Skin of body (tissue), 2 donors: ENCODE results near the gene ZNF175. TPM values are rescaled to one million over a fixed set of nuclear protein-coding genes. Genes with fewer than 3 reads are reported as not detected.

Experiments
- DNase-seq: peaks from one replicate; lab custom pipeline; 2025; lab: John Stamatoyannopoulos, UW
- total RNA-seq: library from RNA; depleted of rRNA; stranded (reverse); fragments of >200 nt; gene quantifications from one replicate; pipeline ENCODE4 v1.2.3, GENCODE V29; 2014

Gene ZNF175
- 4.8 TPM for total RNA-seq

GRCh38 chr19:51570962-51571575 lies at the start of gene ZNF175:
TSS of gene ZNF175 (plus strand) at chr19:51571283. CDS start at chr19:51573330, 2,047 bp downstream.
- DNase-seq, result peak; percentile 98

- no peak for DNase-seq
Measured at GRCh38 chr19:51521357-51521756, 49.7 kb upstream of the ZNF175 start.

GRCh38 chr19:51521781-51522180 lies 49.3 kb upstream of the ZNF175 start:
- no peak for DNase-seq

- no peak for DNase-seq
Measured at GRCh38 chr19:51524666-51525264, 46.3 kb upstream of the ZNF175 start.

GRCh38 chr19:51525651-51526050 lies 45.4 kb upstream of the ZNF175 start:
- DNase-seq, result no peak

- no peak for DNase-seq
Measured at GRCh38 chr19:51529301-51529700, 41.8 kb upstream of the ZNF175 start.

GRCh38 chr19:51530616-51531015 lies 40.5 kb upstream of the ZNF175 start:
- DNase-seq, result no peak

GRCh38 chr19:51531349-51532315 lies 39.5 kb upstream of the ZNF175 start, which contains the start of gene SIGLEC6:
TSS of gene SIGLEC6 (minus strand) at chr19:51531670. CDS start at chr19:51531648, 22 bp downstream.
- no peak for DNase-seq

GRCh38 chr19:51535535-51535934 lies 35.5 kb upstream of the ZNF175 start:
- no peak for DNase-seq

GRCh38 chr19:51539821-51540366 lies 31.2 kb upstream of the ZNF175 start:
- no peak for DNase-seq

- no peak for DNase-seq
Measured at GRCh38 chr19:51541458-51542357, 29.4 kb upstream of the ZNF175 start.

- DNase-seq, result no peak
Measured at GRCh38 chr19:51542699-51543098, 28.4 kb upstream of the ZNF175 start.

- no peak for DNase-seq
Measured at GRCh38 chr19:51544038-51544437, 27.0 kb upstream of the ZNF175 start.

GRCh38 chr19:51546107-51546649 lies 24.9 kb upstream of the ZNF175 start:
- DNase-seq, result no peak

- no peak for DNase-seq
Measured at GRCh38 chr19:51546650-51547396, 24.3 kb upstream of the ZNF175 start.

GRCh38 chr19:51547397-51548212 lies 23.5 kb upstream of the ZNF175 start:
- DNase-seq, result no peak

GRCh38 chr19:51548213-51548651 lies 22.9 kb upstream of the ZNF175 start:
- no peak for DNase-seq

GRCh38 chr19:51548891-51549305 lies 22.2 kb upstream of the ZNF175 start:
- DNase-seq, result no peak
